T-helper 1 cell treated with Interleukin-12 subunit alpha and Interleukin-12 subunit beta and Interleukin-4 antibody, amounts not matched to agents 30 μg/mL and 1 μg/mL, for 36 hours (primary cell): ENCODE measurements around the gene EHBP1.
"Not testable (repeated sequence)": the region's sequence is repeated elsewhere in the genome, so short reads cannot be mapped to it uniquely, and the experiment has no call there.

Source experiments
- H3K27ac Mint-ChIP-seq: one replicate; pipeline ENCODE4 v1.8.0; 2021; ENCODE audit warnings: mild to moderate bottlenecking, mixed read lengths
- H3K27me3 Mint-ChIP-seq: one replicate; pipeline ENCODE4 v1.8.0; 2021; ENCODE audit warnings: low read depth, mixed read lengths
- H3K36me3 Mint-ChIP-seq: one replicate; pipeline ENCODE4 v1.8.0; 2021; ENCODE audit warnings: low read depth, mixed read lengths
- H3K4me1 Mint-ChIP-seq: one replicate; pipeline ENCODE4 v1.8.0; 2021; ENCODE audit warnings: low read depth, mixed read lengths
- H3K4me3 Mint-ChIP-seq: one replicate; pipeline ENCODE4 v1.8.0; 2021; ENCODE audit warnings: mild to moderate bottlenecking, moderate library complexity, mixed read lengths
- H3K9me3 Mint-ChIP-seq: one replicate; pipeline ENCODE4 v1.8.0; 2021; ENCODE audit warnings: mixed read lengths

Gene EHBP1

GRCh38 chr2:62736899-62737559, 31.5 kb downstream of the EHBP1 start:
- Mint-ChIP-seq H3K27me3 (no peaks in the 10 kb centered on the region), H3K27ac (no peak overlapping the region), H3K4me3 (no peak overlapping the region), H3K36me3 (peaks cover 2% of the 10 kb centered on the region), H3K4me1 (no peaks in the 10 kb centered on the region), H3K9me3 (peaks cover 6% of the 10 kb centered on the region)

- Mint-ChIP-seq H3K27ac (no peak overlapping the region), H3K36me3 (no peaks in the 10 kb centered on the region), H3K4me3 (no peak overlapping the region), H3K4me1 (peaks cover 2% of the 10 kb centered on the region), H3K27me3 (no peaks in the 10 kb centered on the region), H3K9me3 (no peaks in the 10 kb centered on the region)
Measured at GRCh38 chr2:62738981-62739936, 33.7 kb downstream of the EHBP1 start.

DNA sequence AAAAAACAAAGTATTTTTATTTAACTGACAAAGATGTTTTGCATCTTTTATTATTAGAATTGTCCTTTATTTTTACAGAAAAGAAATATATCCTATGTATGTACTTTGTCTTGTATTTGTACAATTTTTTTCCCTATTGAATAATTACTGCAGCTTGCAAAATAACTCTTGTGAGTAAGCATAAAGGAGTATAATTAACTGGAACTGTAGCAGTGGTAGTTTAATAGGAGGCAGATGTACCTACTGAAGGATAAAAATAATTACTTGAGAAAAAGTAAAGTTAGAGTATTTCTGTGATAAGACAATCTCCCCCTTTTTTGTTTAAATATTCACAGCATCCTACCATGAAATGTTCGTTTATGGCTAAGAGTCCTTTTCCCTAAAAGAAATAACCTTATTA, 34.7 kb downstream of the EHBP1 start:
- no peak overlapping the region for H3K27ac Mint-ChIP-seq
- H3K27me3 Mint-ChIP-seq, result no peaks in the 10 kb centered on the region
- H3K4me1 Mint-ChIP-seq, result peaks cover 2% of the 10 kb centered on the region
- H3K9me3 Mint-ChIP-seq, result no peaks in the 10 kb centered on the region
- H3K4me3 Mint-ChIP-seq, result no peak overlapping the region
- no peaks in the 10 kb centered on the region for H3K36me3 Mint-ChIP-seq

DNA sequence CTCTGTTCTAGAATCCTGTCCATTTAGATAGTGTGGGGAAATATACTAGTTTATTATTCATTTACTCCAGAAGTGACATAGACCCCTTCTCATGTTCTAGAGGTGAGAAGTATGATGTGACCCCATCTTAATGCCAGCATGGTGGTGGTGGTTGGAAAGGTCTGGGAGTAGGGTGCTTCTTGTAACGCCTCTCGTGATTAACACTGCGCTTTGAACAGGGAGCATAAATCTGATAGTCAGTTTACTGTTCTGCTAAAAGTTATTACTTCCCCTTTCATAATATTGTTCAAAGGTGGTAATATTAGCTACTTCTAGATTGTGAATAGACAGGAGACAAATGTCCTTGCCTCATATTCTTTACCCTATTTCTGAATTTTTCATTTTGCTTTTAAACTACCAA, 35.6 kb downstream of the EHBP1 start:
- Mint-ChIP-seq H3K4me1 (peaks cover 2% of the 10 kb centered on the region), H3K27me3 (no peaks in the 10 kb centered on the region), H3K27ac (no peak overlapping the region), H3K4me3 (no peak overlapping the region), H3K9me3 (no peaks in the 10 kb centered on the region), H3K36me3 (no peaks in the 10 kb centered on the region)

GRCh38 chr2:62741954-62742722, 36.6 kb downstream of the EHBP1 start:
- no peak overlapping the region for H3K27ac Mint-ChIP-seq
- peaks cover 2% of the 10 kb centered on the region for H3K4me1 Mint-ChIP-seq
- no peaks in the 10 kb centered on the region for H3K36me3 Mint-ChIP-seq
- H3K4me3 Mint-ChIP-seq, result no peak overlapping the region
- H3K9me3 Mint-ChIP-seq, result no peaks in the 10 kb centered on the region
- H3K27me3 Mint-ChIP-seq, result no peaks in the 10 kb centered on the region

DNA sequence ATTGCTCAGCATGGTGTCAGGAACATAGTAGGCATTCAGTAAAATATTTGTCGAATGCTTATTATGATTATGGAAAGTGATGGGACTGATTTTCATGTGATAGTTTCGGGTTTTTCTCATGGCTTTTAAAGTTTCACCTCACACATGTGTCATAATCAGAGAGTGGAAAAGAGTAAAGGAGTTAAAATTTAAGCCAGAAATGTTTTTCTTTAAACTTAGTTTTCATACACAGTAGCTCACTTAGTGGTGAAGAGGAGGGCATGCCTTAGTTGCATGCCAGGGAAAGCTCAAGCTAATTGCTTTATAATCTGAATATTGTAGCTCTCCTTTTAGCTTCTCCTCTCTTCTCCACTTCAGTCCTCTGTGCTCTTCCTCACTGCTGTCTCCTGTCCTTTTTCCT, 38.0 kb downstream of the EHBP1 start:
- Mint-ChIP-seq H3K9me3 (no peaks in the 10 kb centered on the region), H3K27ac (no peak overlapping the region), H3K36me3 (peaks cover 4% of the 10 kb centered on the region), H3K4me1 (peaks cover 2% of the 10 kb centered on the region), H3K27me3 (no peaks in the 10 kb centered on the region), H3K4me3 (no peak overlapping the region)

DNA sequence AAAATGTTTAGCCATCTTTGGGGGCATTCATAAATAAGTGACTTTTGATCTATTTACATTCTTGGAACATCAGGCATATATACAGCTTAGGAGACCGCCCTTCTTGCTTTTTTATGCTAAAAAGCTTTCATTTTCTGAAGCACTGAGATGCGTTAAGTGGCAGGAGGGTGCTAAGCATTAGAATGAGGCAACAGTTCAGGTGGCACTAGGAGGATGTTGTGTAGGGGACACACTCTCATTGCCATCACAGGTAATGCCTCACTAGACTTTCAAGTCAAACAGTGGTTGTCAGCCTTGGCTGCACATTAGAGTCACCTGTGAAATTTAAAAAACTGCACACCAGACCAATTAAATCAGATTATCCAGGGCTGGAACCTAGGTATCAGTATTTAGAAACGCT, 39.1 kb downstream of the EHBP1 start:
- Mint-ChIP-seq H3K27me3 (no peaks in the 10 kb centered on the region), H3K27ac (no peak overlapping the region), H3K4me1 (peaks cover 2% of the 10 kb centered on the region), H3K36me3 (peaks cover 6% of the 10 kb centered on the region), H3K4me3 (no peak overlapping the region), H3K9me3 (no peaks in the 10 kb centered on the region)

DNA sequence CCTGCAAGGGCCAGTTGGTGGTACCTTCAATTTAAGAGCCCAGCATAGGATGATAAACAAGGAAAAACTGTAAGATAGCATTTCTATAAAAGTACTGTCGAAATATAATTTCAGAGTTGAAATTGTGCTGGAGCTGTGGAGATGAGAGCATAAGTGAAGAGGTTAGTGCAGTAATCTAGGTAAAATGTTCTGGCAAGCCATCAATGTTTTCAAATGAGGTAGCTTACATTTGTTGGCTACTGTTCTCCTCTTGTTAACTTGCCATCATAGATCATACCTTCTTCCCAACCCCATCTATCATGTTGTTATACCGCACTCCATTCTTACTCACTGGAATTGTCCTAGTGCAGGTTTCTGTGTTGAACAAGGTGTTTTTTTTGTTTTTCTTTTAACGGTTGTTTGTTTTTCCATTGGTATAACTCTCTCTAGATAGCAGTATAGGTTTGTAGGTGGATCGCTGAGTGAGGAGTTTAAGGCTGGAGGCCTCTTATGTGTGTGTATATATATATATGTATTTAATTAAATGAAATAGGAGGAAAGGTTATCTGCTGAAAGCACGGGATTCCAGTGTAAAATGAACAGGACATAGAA, 40.5 kb downstream of the EHBP1 start:
- Mint-ChIP-seq H3K4me1 (peaks cover 2% of the 10 kb centered on the region), H3K36me3 (peaks cover 6% of the 10 kb centered on the region), H3K9me3 (peaks cover 5% of the 10 kb centered on the region), H3K4me3 (no peak overlapping the region), H3K27ac (no peak overlapping the region), H3K27me3 (no peaks in the 10 kb centered on the region)

- H3K36me3 Mint-ChIP-seq, result peaks cover 10% of the 10 kb centered on the region
- H3K9me3 Mint-ChIP-seq, result peaks cover 8% of the 10 kb centered on the region
- peaks cover 2% of the 10 kb centered on the region for H3K4me1 Mint-ChIP-seq
- H3K27me3 Mint-ChIP-seq, result no peaks in the 10 kb centered on the region
- H3K27ac Mint-ChIP-seq, result no peak overlapping the region
- no peak overlapping the region for H3K4me3 Mint-ChIP-seq
Measured at GRCh38 chr2:62747169-62747568, 41.7 kb downstream of the EHBP1 start.

DNA sequence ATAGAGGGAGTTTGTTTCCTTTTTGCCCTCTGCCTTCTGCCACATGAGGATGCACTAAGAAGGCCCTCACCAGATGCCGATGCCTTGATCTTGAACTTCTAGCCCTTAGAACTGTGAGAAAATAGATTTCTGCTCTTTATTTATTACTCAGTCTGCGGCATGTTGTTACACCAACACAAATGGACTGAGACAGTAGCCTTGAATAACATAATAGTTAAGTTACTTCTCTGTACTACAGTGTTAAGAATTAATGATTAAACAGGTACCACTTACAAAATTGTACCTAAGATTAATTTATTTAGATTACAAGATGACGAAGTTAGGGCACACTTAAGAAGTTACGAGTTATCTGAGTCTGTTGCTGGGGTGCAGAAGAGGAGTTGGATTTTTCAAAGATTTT, 42.4 kb downstream of the EHBP1 start:
- peaks cover 8% of the 10 kb centered on the region for H3K9me3 Mint-ChIP-seq
- H3K4me3 Mint-ChIP-seq, result no peak overlapping the region
- no peaks in the 10 kb centered on the region for H3K27me3 Mint-ChIP-seq
- no peak overlapping the region for H3K27ac Mint-ChIP-seq
- peaks cover 10% of the 10 kb centered on the region for H3K36me3 Mint-ChIP-seq
- peaks cover 2% of the 10 kb centered on the region for H3K4me1 Mint-ChIP-seq

- H3K27ac Mint-ChIP-seq, H3K9me3 Mint-ChIP-seq, H3K4me1 Mint-ChIP-seq, H3K4me3 Mint-ChIP-seq, H3K27me3 Mint-ChIP-seq, H3K36me3 Mint-ChIP-seq: not testable (repeated sequence)
Measured at GRCh38 chr2:62749111-62749510, 43.6 kb downstream of the EHBP1 start.

- Mint-ChIP-seq H3K4me3 (no peak overlapping the region), H3K36me3 (peaks cover under 1% of the 10 kb centered on the region), H3K27ac (no peak overlapping the region), H3K4me1 (no peaks in the 10 kb centered on the region), H3K9me3 (no peaks in the 10 kb centered on the region), H3K27me3 (no peaks in the 10 kb centered on the region)
Measured at GRCh38 chr2:62757029-62757428, 51.5 kb downstream of the EHBP1 start.

DNA sequence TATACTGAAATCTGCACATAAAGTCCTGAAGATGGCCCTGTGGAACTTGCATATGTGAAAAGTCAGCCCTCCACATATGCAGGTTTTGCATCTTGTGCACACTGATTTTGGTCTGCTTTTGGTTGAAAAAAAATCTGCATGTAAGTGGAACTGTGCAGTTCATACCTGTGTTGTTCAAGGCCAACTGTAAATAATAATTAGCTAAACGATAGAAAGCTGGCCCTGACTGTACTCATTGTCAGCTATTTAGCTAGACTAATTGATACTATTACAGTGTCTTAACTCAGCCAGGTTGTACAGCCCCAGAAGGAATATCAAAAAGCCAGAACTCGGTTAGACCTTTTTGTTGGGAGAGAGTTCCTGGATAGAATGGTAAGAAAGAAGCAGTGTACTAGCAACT, 54.5 kb downstream of the EHBP1 start:
- Mint-ChIP-seq H3K27me3 (no peaks in the 10 kb centered on the region), H3K9me3 (no peaks in the 10 kb centered on the region), H3K36me3 (no peaks in the 10 kb centered on the region), H3K4me1 (no peaks in the 10 kb centered on the region), H3K27ac (no peak overlapping the region), H3K4me3 (no peak overlapping the region)

DNA sequence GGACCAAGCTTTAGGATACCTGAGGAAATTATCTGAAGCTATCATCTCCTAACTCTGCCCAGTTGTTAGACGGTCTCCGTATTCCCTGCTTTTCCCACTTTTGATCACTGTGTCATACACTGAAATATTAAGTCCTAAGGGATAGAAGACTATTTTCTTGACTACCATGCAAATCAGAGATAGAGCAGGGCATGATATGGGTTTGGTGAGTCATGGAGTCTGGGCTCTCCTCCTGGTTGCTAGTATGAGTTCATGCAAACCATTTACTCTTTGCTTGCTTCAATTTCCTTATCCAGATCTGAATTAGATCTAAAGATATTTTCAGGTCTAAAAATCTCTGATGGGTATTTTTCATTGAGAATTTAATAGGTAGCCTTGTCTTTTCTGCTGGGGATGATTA, 55.0 kb downstream of the EHBP1 start:
- H3K36me3 Mint-ChIP-seq, result no peaks in the 10 kb centered on the region
- no peaks in the 10 kb centered on the region for H3K4me1 Mint-ChIP-seq
- H3K27ac Mint-ChIP-seq, result no peak overlapping the region
- H3K4me3 Mint-ChIP-seq, result no peak overlapping the region
- no peaks in the 10 kb centered on the region for H3K27me3 Mint-ChIP-seq
- H3K9me3 Mint-ChIP-seq, result no peaks in the 10 kb centered on the region
